ENCODE results near the gene EMC10.

DNA sequence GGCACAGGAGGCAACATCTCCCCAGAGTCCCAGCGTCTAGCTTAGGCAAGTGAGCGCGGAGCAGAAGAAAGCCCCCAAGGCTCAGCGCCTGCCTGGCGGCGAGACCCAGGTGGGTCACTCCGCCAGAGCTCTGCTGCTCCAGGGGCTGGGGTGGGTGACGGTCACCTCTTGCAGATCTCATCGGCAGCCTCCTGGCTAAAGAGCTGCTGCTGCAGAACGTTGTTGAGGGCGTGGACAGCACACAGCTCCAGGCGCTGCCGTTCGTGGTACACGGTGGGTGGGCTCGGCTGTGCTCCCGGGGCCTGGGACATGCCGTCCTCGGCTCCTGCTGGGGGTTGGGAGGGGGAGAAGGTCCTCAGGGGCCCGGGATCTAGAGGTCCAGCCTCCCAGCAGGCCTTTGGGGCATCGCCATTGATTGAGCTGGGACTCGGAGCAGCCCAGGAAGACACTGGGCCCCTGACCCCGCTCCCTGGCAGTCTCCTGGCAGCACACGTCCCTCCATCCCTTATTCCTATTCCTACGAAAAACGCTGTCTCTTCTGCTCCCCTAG lies 33.9 kb downstream of the EMC10 start:
- TF ChIP-seq EZH2 (IDR thresholded peaks at IDR 0.05) (no peak), POLR2AphosphoS5 (IDR thresholded peaks at IDR 0.05; ENCODE audit: borderline replicate concordance, low read depth, low read length) (no peak)
